GM19193 (cell line): Measurements from ENCODE around the gene PPP6C.

Experiments
- POLR2A ChIP-seq: IDR thresholded peaks from 4 replicates; pipeline ENCODE4 v1.6.1; 2011; ENCODE audit not compliant: insufficient read depth, insufficient read length; ENCODE audit errors: extremely low read depth

The PPP6C gene

DNA sequence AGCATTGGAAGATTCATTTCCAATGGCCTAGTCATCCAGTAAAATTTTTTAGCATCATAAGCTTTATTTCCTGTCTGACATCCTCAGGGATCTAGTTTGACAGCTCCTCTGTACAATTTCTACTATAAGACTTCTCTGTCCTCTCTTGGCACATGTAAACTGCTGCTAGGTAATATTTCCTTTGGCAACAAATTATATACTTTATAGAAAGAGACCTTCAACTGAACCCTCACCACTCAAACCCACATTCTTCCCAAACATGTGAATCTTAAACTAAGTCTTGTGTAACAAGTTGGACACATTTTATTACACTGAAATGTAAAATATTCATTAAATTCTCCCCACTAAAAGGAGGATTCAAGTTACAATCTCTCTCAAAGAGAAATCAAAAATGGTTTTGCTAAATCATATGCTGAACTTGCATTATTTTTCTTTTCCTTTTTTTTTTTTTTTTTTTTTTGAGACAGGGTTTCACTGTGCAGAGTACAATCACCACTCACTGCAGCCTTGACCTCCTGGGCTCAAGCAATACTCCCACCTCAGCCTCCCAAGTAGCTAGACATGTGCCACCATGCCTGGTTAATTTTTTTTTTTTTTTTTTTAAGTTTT is 83.2 kb downstream of the PPP6C start:
- TF ChIP-seq POLR2A: no peak

DNA sequence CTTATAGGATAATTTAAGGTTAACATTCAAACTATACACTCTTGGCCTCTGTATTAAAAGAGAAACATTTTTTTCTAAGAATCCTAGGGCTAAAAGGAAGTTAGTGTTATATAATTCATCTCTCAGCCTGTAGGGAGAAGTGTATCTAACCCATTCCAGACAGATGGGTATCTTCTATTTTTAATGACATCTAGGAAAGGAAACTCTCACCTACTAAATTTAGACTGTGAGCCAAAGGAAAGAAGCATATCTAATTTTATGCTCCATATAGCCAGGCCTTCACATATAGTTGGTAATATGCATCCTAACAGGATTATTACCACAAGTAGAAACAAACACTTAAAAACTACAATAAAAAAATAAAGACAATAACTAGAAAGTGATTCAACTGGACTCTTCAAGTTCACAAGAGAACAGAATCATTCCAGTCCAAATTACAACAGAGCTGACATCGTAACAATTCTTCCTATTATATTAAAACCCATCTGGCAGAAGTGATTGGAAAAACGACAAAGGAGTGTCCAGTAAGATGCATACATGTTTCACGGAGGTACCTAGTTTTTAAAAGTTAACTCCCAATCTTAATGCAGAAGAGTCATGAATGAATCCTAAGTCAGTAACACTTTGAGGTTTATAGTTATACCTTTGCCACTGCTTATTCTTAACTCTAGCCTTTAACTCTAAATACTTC is 85.7 kb downstream of the PPP6C start:
- no peak for TF ChIP-seq POLR2A

DNA sequence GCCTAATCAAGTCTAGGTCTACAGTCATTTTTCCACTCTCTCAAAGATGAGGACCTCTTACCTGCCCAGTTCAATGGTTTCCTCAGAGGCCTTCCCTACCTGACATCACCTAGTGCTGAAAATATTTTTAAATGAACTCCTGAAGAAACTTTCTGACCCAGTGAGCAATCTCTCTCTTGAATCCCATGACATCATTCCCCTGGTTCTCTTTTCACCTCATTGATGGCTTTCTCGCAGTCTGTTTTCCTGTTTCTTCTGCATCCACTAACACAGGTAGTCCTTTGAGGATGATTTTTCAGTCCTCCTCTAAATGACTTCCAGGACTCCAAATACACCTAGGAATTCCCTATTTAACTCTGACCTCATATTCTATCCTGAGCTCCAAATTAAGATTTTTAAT is 86.6 kb downstream of the PPP6C start:
- TF ChIP-seq POLR2A: no peak

DNA sequence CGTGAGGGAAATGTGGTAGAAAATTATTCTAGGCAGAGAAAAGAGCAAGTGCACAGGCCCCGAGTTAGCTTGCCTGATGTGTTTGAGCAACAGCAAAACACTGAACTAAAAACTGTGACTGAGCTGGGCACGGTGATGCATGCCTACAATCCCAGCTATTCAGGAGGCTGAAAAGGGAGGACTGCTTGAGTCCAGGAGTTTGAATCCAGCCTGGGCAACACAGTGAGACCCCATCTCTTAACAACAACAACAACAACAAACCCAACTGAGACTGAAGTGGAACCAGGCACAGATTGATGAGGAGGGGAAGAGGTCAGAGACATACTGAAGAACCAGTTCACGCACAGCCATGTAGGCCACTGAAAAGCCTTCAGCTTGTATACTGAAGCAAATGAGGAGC is 88.8 kb downstream of the PPP6C start:
- TF ChIP-seq POLR2A: no peak

DNA sequence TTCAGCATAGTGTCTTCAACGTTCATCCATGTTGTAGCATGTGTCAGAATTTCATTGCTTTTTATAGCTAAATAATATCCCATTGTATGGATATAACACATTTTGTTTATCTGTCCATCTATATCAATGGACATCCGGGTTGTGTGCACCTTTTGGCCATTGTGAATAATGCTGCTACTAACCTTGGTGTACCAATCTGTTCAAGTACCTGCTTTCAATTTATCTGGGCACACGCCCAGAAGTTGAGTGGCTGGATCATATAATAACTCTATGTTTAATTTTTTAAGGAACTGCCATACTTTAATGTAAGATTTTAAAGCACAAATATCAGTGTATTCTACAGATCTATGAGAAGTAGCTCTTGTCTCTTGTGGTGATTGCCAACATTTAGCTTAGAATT is 89.8 kb downstream of the PPP6C start:
- TF ChIP-seq POLR2A: no peak
